Keratinocyte (primary cell): ENCODE results near the gene SPIRE1. TPM values are rescaled to one million over a fixed set of nuclear protein-coding genes. Genes with fewer than 3 reads are reported as not detected.
A peak's percentile ranks its signal among the peaks of the same experiment; 100 is the strongest.

ENCODE experiments used
- DNase-seq: peaks from one replicate; pipeline ENCODE4 v3.0.0-alpha.2; 2011; ENCODE audit warnings: low read depth, missing footprints, low spot score
- FAIRE-seq: peaks from 2 replicates; lab custom pipeline; 2011; peaks lifted over from hg19 to GRCh38; lab: Jason Lieb, UNC
- H2AFZ ChIP-seq: 2 replicates; pipeline ENCODE4 v1.6.0; 2012; ENCODE audit warnings: low read length, control low read depth, inconsistent platforms; ENCODE audit not compliant: control insufficient read depth
- H3K27ac ChIP-seq: 2 replicates; pipeline ENCODE4 v1.5.1; 2011; ENCODE audit warnings: low read length; ENCODE audit not compliant: control insufficient read depth, insufficient read depth
- H3K27me3 ChIP-seq: 3 replicates; pipeline ENCODE4 v1.6.0; 2011; ENCODE audit warnings: low read length; ENCODE audit not compliant: control insufficient read depth, insufficient read depth; ENCODE audit errors: extremely low read depth
- H3K36me3 ChIP-seq, 2 experiments: 2 replicates in 1 of 2; 3 replicates in 1 of 2; pipeline ENCODE4 v1.5.1; 2011; ENCODE audit warnings: low read length in 2 of 2, mild to moderate bottlenecking in 1 of 2; ENCODE audit not compliant: control insufficient read depth in 2 of 2, insufficient read depth in 2 of 2; ENCODE audit errors: extremely low read depth in 1 of 2
- H3K4me1 ChIP-seq: 3 replicates; pipeline ENCODE4 v1.5.1; 2011; ENCODE audit warnings: low read length; ENCODE audit not compliant: control insufficient read depth, insufficient read depth; ENCODE audit errors: extremely low read depth
- H3K4me2 ChIP-seq: 3 replicates; pipeline ENCODE4 v1.6.0; 2011; ENCODE audit warnings: low read depth, low read length; ENCODE audit not compliant: control insufficient read depth, insufficient read depth; ENCODE audit errors: extremely low read depth
- H3K4me3 ChIP-seq, 3 experiments: fragments of 200-600 bp in 1 of 3; sonication (generic) in 1 of 3; 2 replicates in 2 of 3; 3 replicates in 1 of 3; pipeline ENCODE4 v1.5.1; 2011 to 2016; ENCODE audit warnings: low read length in 3 of 3, mild to moderate bottlenecking in 3 of 3, control low read depth in 2 of 3, inconsistent platforms in 1 of 3, low read depth in 1 of 3, mixed read lengths in 1 of 3, mixed run types in 1 of 3, moderate library complexity in 1 of 3; ENCODE audit not compliant: control insufficient read depth in 2 of 3, insufficient read depth in 2 of 3; ENCODE audit errors: extremely low read depth in 1 of 3
- H3K79me2 ChIP-seq: 2 replicates; pipeline ENCODE4 v1.6.0; 2012; ENCODE audit warnings: low read length; ENCODE audit not compliant: control insufficient read depth, insufficient read depth
- H3K9ac ChIP-seq: 3 replicates; pipeline ENCODE4 v1.6.0; 2011; ENCODE audit warnings: low read length; ENCODE audit not compliant: control insufficient read depth, insufficient read depth; ENCODE audit errors: extremely low read depth
- H3K9me1 ChIP-seq: 3 replicates; pipeline ENCODE4 v1.6.0; 2011; ENCODE audit warnings: low read length; ENCODE audit not compliant: control insufficient read depth, insufficient read depth; ENCODE audit errors: extremely low read depth
- H3K9me3 ChIP-seq: 2 replicates; pipeline ENCODE4 v1.5.1; 2012; ENCODE audit warnings: low read depth, low read length; ENCODE audit not compliant: control insufficient read depth
- H4K20me1 ChIP-seq: 3 replicates; pipeline ENCODE4 v1.6.0; 2011; ENCODE audit warnings: low read length; ENCODE audit not compliant: control insufficient read depth, insufficient read depth; ENCODE audit errors: extremely low read depth
- CTCF ChIP-seq, 3 experiments: IDR thresholded peaks in 1 of 3; conservative IDR thresholded peaks in 1 of 3; optimal IDR thresholded peaks in 1 of 3; 2 replicates in 2 of 3; 3 replicates in 1 of 3; pipeline versions ENCODE3 to v1.5.1; 2011; ENCODE audit warnings: low read length in 3 of 3, mild to moderate bottlenecking in 3 of 3, moderate library complexity in 2 of 3, control low read depth in 1 of 3, inconsistent platforms in 1 of 3; ENCODE audit not compliant: insufficient read depth in 2 of 3; ENCODE audit errors: extremely low read depth in 1 of 3
- EZH2 ChIP-seq: IDR thresholded peaks from one replicate; pipeline ENCODE4 v1.6.1; 2012; ENCODE audit warnings: inconsistent platforms, mild to moderate bottlenecking, low read length, moderate library complexity
- dilution Hi-C: fragments of 300-500 bp; cut with MboI; formaldehyde crosslinking; loops from one replicate; pipeline ENCODE4 v1.7.0; 2020; ENCODE audit warnings: low sequenced_read_pairs; ENCODE audit not compliant: extremely low pct_ligation_motif_present
- polyA plus RNA-seq, 5 experiments: library from polyadenylated mRNA; depleted of rRNA in 3 of 5; stranded (reverse) in 3 of 5; stranded (forward) in 1 of 5; unstranded in 1 of 5; fragments of >200 nt; gene quantifications; 1 replicate in 1 of 5; 2 replicates in 3 of 5; 3 replicates in 1 of 5; pipeline versions ENCODE4 v1.2.1 to v1.2.3, GENCODE V29; 2011 to 2012; ENCODE audit warnings: missing spikeins in 2 of 5, low read depth in 1 of 5, low replicate concordance in 1 of 5

SPIRE1 gene
- polyA plus RNA-seq, 1 donor (not counting 4 experiments of a cell fraction or from before 2014, with no cell fraction given) = 20.6 TPM

- FAIRE-seq = no peak
- dilution Hi-C loops = no loop called here
- no peaks in the 10 kb centered on the region for H3K79me2 ChIP-seq
These were observed 235.0 kb downstream of the SPIRE1 start for GRCh38 chr18:12422936-12423335.

GRCh38 chr18:12421732-12422131, 236.2 kb downstream of the SPIRE1 start:
- Histone ChIP-seq H3K27ac (no peak overlapping the region), H3K4me2 (no peak overlapping the region), H4K20me1 (no peaks in the 10 kb centered on the region), H3K79me2 (no peaks in the 10 kb centered on the region), H3K9me1 (no peaks in the 10 kb centered on the region), H3K36me3 (peaks cover 0 to 5% of the 10 kb centered on the region in 2 experiments), H3K9me3 (no peaks in the 10 kb centered on the region), H2AFZ (no peak overlapping the region), H3K4me1 (peaks cover 5% of the 10 kb centered on the region), H3K27me3 (no peaks in the 10 kb centered on the region), H3K9ac (no peak overlapping the region), H3K4me3 (no peak overlapping the region)
- no peak for FAIRE-seq
- dilution Hi-C loops = no loop called here
- TF ChIP-seq EZH2 (no peak), CTCF (optimal IDR thresholded peaks at IDR 0.05 in 1 of 3, IDR thresholded peaks at IDR 0.05 in 1 of 3, conservative IDR thresholded peaks at IDR 0.05 in 1 of 3; ENCODE audit: extremely low read depth in 1 of 3, insufficient read depth in 2 of 3, low read length in 3 of 3) (no peak)
- no peak for DNase-seq

More at GRCh38 chr18:12422936-12423335, 235.0 kb downstream of the SPIRE1 start:
- H3K4me2 ChIP-seq = no peak overlapping the region
- TF ChIP-seq EZH2 = no peak
- TF ChIP-seq CTCF (optimal IDR thresholded peaks at IDR 0.05 in 1 of 3, IDR thresholded peaks at IDR 0.05 in 1 of 3, conservative IDR thresholded peaks at IDR 0.05 in 1 of 3; ENCODE audit: extremely low read depth in 1 of 3, insufficient read depth in 2 of 3, low read length in 3 of 3) = peak in 1 of 3 experiments; percentile 31
- H3K9me1 ChIP-seq = no peaks in the 10 kb centered on the region
- no peak for DNase-seq
- H3K36me3 ChIP-seq = peaks cover 0 to 7% of the 10 kb centered on the region in 2 experiments
- H4K20me1 ChIP-seq = no peaks in the 10 kb centered on the region
- H3K4me3 ChIP-seq = no peak overlapping the region
- H3K9ac ChIP-seq = no peak overlapping the region
- no peak overlapping the region for H3K27ac ChIP-seq
- peaks cover 5% of the 10 kb centered on the region for H3K4me1 ChIP-seq
- no peak overlapping the region for H2AFZ ChIP-seq
- H3K27me3 ChIP-seq = no peaks in the 10 kb centered on the region
- no peaks in the 10 kb centered on the region for H3K9me3 ChIP-seq
